Gastrocnemius medialis (tissue), 4 donors: ENCODE results near the gene VCAN.
"Not testable (repeated sequence)": the region's sequence is repeated elsewhere in the genome, so short reads cannot be mapped to it uniquely, and the experiment has no call there.

Experiments
- POLR2A ChIP-seq, 2 donors: fragments of 450-650 bp; IDR thresholded peaks; one replicate each; pipeline ENCODE4 v1.6.1; 2017; ENCODE audit warnings: antibody characterized with exemption in 2 of 2, mild to moderate bottlenecking in 2 of 2, moderate library complexity in 2 of 2
- TF ChIP-seq, protein P1 (sequence below), 5 experiments: fragments of 450-650 bp in 3 of 5; fragments of 200-600 bp in 2 of 5; sonication (generic) in 2 of 5; IDR thresholded peaks in 4 of 5; conservative IDR thresholded peaks in 1 of 5; 1 replicate in 4 of 5; 2 replicates in 1 of 5; pipeline ENCODE4 v1.5.1; 2016 to 2019; ENCODE audit warnings: antibody characterized with exemption in 5 of 5, mild to moderate bottlenecking in 3 of 5, moderate library complexity in 3 of 5

DNA sequence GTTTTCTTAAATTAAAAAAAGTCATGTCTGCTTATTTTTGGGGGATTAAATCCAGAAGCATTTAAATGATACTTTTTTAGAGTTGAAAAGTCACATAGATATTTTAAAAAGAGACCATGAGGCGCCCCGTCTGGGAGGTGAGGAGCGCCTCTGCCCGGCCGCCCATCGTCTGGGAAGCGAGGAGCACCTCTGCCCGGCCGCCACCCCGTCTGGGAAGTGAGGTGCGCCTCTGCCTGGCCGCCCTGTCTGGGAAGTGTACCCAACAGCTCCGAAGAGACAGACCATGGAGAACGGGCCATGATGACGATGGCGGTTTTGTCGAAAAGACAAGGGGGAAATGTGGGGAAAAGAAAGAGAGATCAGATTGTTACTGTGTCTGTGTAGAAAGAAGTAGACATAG lies 33.8 kb upstream of the VCAN start:
- TF ChIP-seq, protein P1, sequence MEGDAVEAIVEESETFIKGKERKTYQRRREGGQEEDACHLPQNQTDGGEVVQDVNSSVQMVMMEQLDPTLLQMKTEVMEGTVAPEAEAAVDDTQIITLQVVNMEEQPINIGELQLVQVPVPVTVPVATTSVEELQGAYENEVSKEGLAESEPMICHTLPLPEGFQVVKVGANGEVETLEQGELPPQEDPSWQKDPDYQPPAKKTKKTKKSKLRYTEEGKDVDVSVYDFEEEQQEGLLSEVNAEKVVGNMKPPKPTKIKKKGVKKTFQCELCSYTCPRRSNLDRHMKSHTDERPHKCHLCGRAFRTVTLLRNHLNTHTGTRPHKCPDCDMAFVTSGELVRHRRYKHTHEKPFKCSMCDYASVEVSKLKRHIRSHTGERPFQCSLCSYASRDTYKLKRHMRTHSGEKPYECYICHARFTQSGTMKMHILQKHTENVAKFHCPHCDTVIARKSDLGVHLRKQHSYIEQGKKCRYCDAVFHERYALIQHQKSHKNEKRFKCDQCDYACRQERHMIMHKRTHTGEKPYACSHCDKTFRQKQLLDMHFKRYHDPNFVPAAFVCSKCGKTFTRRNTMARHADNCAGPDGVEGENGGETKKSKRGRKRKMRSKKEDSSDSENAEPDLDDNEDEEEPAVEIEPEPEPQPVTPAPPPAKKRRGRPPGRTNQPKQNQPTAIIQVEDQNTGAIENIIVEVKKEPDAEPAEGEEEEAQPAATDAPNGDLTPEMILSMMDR (IDR thresholded peaks at IDR 0.05 in 4 of 5, conservative IDR thresholded peaks at IDR 0.05 in 1 of 5) = not testable (repeated sequence)
- not testable (repeated sequence) for TF ChIP-seq POLR2A (IDR thresholded peaks at IDR 0.05)
